ENCODE results near the gene ADPRHL1.

Gene ADPRHL1

DNA sequence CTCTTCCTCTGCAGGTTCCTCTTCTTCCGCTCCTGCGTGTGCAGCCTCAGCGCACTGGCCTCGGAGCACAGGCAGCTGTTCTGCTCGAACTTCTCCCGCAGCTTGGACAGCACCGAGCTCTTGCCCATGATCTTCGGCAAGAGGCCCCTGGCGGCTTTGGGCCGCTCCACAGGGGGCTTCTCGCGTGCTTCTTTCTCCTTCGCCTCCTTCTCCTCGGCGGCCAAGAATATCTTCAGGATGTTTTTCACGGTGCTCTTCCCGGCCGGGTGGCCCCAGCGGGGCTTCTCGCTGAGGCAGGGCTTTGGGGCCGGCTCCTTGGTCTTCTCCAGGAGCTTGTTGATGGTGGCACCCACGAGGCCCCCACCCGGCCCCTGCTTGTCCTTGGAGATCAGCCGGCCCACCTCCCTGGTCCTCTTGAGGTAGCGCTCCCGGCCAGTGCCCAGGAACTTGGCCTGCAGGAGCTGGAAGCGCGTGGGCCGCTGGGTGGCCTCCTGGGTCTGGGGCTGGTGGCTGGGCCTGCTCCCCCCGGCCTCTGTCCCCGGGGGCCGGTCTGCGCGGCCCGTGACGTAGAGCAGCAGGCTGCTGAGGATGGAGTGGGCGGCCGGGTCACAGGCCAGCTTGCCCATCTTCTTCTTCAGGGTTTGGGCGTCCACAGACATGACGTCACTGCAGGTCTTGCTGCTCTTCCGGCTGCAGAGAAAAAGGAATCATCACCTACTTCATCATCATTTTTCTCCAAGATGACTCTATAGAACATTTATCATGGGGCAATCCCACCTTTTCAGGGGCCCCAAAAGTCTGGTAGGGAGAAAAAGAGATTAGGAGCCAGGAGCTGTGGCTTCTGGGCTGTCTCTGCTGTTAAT is 45.5 kb downstream of the ADPRHL1 start:
- Histone ChIP-seq H3K4me1 (ENCODE audit: low read length) (no peaks in the 10 kb centered on the region), H4K20me1 (ENCODE audit: insufficient read depth, low read length) (no peaks in the 10 kb centered on the region), H3K9ac (ENCODE audit: low read length) (no peak overlapping the region), H3K79me2 (ENCODE audit: low read length) (no peaks in the 10 kb centered on the region), H2AFZ (ENCODE audit: low read depth, low read length) (no peak overlapping the region), H3K36me3 (replicated peaks; ENCODE audit: low read depth, low read length) (no peaks in the 10 kb centered on the region), H3K4me3 (ENCODE audit: low read length) (no peak overlapping the region), H3K9me3 (ENCODE audit: insufficient read depth, low read length) (no peaks in the 10 kb centered on the region), H3K4me2 (ENCODE audit: low read length) (no peak overlapping the region), H3K27me3 (ENCODE audit: low read depth, low read length) (peaks cover 8% of the 10 kb centered on the region), H3K27ac (ENCODE audit: low read length) (no peak overlapping the region)
- TF ChIP-seq EZH2phosphoT487 (IDR thresholded peaks at IDR 0.05; ENCODE audit: low read depth) (no peak), CTCF (IDR thresholded peaks at IDR 0.05; ENCODE audit: low read depth, low read length) (no peak)

DNA sequence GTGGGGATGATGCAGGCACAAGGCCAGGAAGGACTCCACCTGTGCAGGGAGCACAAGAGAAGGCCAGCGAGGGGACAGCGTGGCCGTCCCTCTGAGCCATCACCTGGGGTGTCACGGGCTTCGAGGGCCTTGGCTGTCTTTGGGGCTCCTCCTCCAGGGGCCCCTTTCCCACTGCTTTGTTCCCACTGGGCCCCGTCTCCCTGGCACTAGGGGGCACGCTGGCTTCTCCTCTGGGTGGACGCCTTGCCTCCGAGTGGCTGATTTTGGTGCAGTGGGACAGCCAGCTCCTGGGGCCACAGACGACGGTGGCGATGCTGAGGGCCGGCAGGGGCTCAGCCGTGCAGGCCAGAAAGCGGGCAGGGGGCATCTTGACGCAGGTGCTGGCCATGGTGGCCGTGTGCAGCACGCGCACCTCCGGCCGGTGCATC is 46.2 kb downstream of the ADPRHL1 start:
- Histone ChIP-seq H3K9ac (ENCODE audit: low read length) (no peak overlapping the region), H4K20me1 (ENCODE audit: insufficient read depth, low read length) (no peaks in the 10 kb centered on the region), H3K79me2 (ENCODE audit: low read length) (no peaks in the 10 kb centered on the region), H3K27ac (ENCODE audit: low read length) (no peak overlapping the region), H3K4me1 (ENCODE audit: low read length) (no peaks in the 10 kb centered on the region), H3K4me3 (ENCODE audit: low read length) (no peak overlapping the region), H2AFZ (ENCODE audit: low read depth, low read length) (no peak overlapping the region), H3K27me3 (ENCODE audit: low read depth, low read length) (peaks cover 8% of the 10 kb centered on the region), H3K36me3 (replicated peaks; ENCODE audit: low read depth, low read length) (no peaks in the 10 kb centered on the region), H3K9me3 (ENCODE audit: insufficient read depth, low read length) (no peaks in the 10 kb centered on the region), H3K4me2 (ENCODE audit: low read length) (no peak overlapping the region)
- no peak for TF ChIP-seq EZH2phosphoT487 (IDR thresholded peaks at IDR 0.05; ENCODE audit: low read depth)
- TF ChIP-seq CTCF (IDR thresholded peaks at IDR 0.05; ENCODE audit: low read depth, low read length): no peak

- TF ChIP-seq EZH2phosphoT487 (IDR thresholded peaks at IDR 0.05; ENCODE audit: low read depth) (no peak), CTCF (IDR thresholded peaks at IDR 0.05; ENCODE audit: low read depth, low read length) (no peak)
Measured at GRCh38 chr13:113406321-113407102, 46.8 kb downstream of the ADPRHL1 start.

More at GRCh38 chr13:113406321-113407102, 46.8 kb downstream of the ADPRHL1 start:
- H3K4me2 ChIP-seq (ENCODE audit: low read length): no peak overlapping the region
- H3K4me1 ChIP-seq (ENCODE audit: low read length): no peaks in the 10 kb centered on the region
- H3K9me3 ChIP-seq (ENCODE audit: insufficient read depth, low read length): no peaks in the 10 kb centered on the region
- H3K79me2 ChIP-seq (ENCODE audit: low read length): no peaks in the 10 kb centered on the region
- H2AFZ ChIP-seq (ENCODE audit: low read depth, low read length): no peak overlapping the region
- no peaks in the 10 kb centered on the region for H4K20me1 ChIP-seq (ENCODE audit: insufficient read depth, low read length)
- no peak overlapping the region for H3K9ac ChIP-seq (ENCODE audit: low read length)
- no peaks in the 10 kb centered on the region for H3K36me3 ChIP-seq (replicated peaks; ENCODE audit: low read depth, low read length)
- no peak overlapping the region for H3K27ac ChIP-seq (ENCODE audit: low read length)
- H3K27me3 ChIP-seq (ENCODE audit: low read depth, low read length): peaks cover 8% of the 10 kb centered on the region
- no peak overlapping the region for H3K4me3 ChIP-seq (ENCODE audit: low read length)
